ENCODE results near the gene B9D1.

The B9D1 gene

DNA sequence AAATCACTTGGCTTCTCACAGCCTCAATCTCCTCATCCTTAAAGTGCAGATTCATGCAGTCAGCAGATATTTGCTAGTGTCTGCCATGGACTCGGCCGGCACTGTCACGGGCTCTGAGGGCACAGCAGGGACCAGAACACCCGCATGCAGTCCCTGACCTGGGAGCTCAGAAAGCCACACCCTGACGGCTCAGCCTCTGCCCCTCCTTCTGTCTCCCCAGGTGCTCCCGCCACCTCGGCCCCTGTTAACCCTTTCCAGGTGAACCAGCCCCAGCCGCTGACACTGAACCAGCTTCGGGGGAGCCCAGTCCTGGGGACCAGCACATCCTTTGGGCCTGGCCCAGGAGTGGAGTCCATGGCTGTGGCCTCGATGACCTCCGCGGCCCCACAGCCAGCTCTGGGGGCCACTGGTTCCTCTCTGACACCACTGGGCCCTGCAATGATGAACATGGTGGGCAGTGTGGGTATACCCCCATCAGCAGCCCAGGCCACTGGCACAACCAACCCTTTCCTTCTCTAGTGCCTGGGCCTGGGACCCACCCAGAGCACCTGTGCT lies 28.7 kb downstream of the B9D1 start:
- TF ChIP-seq, protein P1, sequence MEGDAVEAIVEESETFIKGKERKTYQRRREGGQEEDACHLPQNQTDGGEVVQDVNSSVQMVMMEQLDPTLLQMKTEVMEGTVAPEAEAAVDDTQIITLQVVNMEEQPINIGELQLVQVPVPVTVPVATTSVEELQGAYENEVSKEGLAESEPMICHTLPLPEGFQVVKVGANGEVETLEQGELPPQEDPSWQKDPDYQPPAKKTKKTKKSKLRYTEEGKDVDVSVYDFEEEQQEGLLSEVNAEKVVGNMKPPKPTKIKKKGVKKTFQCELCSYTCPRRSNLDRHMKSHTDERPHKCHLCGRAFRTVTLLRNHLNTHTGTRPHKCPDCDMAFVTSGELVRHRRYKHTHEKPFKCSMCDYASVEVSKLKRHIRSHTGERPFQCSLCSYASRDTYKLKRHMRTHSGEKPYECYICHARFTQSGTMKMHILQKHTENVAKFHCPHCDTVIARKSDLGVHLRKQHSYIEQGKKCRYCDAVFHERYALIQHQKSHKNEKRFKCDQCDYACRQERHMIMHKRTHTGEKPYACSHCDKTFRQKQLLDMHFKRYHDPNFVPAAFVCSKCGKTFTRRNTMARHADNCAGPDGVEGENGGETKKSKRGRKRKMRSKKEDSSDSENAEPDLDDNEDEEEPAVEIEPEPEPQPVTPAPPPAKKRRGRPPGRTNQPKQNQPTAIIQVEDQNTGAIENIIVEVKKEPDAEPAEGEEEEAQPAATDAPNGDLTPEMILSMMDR (IDR thresholded peaks at IDR 0.05; ENCODE audit: low read depth, low read length, poor library complexity, severe bottlenecking): no peak
- Histone ChIP-seq H3K9me3 (ENCODE audit: control insufficient read depth, insufficient read depth, low read length) (no peaks in the 10 kb centered on the region), H3K79me2 (ENCODE audit: control insufficient read depth, low read length) (no peaks in the 10 kb centered on the region), H3K27ac (ENCODE audit: low read depth, low read length) (no peak overlapping the region), H3K4me2 (ENCODE audit: low read length) (no peak overlapping the region), H3K27me3 (ENCODE audit: control insufficient read depth, low read length) (peaks cover 9% of the 10 kb centered on the region; the same call in 1 of the 2 replicates), H3K4me3 (ENCODE audit: low read length) (no peak overlapping the region), H3K36me3 (ENCODE audit: control insufficient read depth, low read length) (no peaks in the 10 kb centered on the region), H3F3A (ENCODE audit: control insufficient read depth, insufficient read depth) (no peaks in the 10 kb centered on the region), H4K20me1 (ENCODE audit: control insufficient read depth, insufficient read depth, low read depth, low read length) (peaks cover 4% of the 10 kb centered on the region; the same call in 1 of the 2 replicates), H3K4me1 (ENCODE audit: control insufficient read depth, low read length) (no peaks in the 10 kb centered on the region), H3K9me2 (replicated peaks; ENCODE audit: control insufficient read depth, low read length) (no peaks in the 10 kb centered on the region)

DNA sequence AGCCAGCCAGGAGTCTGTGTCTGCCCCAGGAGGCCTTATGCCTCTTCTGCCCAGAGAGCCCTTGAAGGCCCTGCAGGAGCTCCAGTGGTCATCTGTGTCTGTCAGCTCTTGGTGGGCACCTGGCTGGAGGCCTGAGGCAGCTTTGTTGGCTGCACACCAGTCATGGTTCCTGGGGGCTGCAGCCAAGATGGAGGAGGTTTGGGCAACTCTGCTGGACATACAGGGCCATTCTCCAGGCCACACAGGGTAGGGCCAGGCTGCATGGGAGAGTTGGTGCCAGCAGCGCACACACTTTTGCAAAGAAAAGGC lies 29.4 kb downstream of the B9D1 start:
- Histone ChIP-seq H3F3A (ENCODE audit: control insufficient read depth, insufficient read depth) (no peaks in the 10 kb centered on the region), H3K27me3 (ENCODE audit: control insufficient read depth, low read length) (peaks cover 6% of the 10 kb centered on the region), H3K4me3 (ENCODE audit: low read length) (no peak overlapping the region), H3K79me2 (ENCODE audit: control insufficient read depth, low read length) (no peaks in the 10 kb centered on the region), H3K9me2 (replicated peaks; ENCODE audit: control insufficient read depth, low read length) (no peaks in the 10 kb centered on the region), H3K36me3 (ENCODE audit: control insufficient read depth, low read length) (no peaks in the 10 kb centered on the region), H3K4me2 (ENCODE audit: low read length) (no peak overlapping the region), H3K27ac (ENCODE audit: low read depth, low read length) (no peak overlapping the region), H3K4me1 (ENCODE audit: control insufficient read depth, low read length) (no peaks in the 10 kb centered on the region), H4K20me1 (ENCODE audit: control insufficient read depth, insufficient read depth, low read depth, low read length) (no peaks in the 10 kb centered on the region), H3K9me3 (ENCODE audit: control insufficient read depth, insufficient read depth, low read length) (no peaks in the 10 kb centered on the region)
- TF ChIP-seq EZH2phosphoT487 (IDR thresholded peaks at IDR 0.05; ENCODE audit: borderline replicate concordance, low read length): no peak
- TF ChIP-seq, protein P1 (IDR thresholded peaks at IDR 0.05; ENCODE audit: low read depth, low read length, poor library complexity, severe bottlenecking): no peak

DNA sequence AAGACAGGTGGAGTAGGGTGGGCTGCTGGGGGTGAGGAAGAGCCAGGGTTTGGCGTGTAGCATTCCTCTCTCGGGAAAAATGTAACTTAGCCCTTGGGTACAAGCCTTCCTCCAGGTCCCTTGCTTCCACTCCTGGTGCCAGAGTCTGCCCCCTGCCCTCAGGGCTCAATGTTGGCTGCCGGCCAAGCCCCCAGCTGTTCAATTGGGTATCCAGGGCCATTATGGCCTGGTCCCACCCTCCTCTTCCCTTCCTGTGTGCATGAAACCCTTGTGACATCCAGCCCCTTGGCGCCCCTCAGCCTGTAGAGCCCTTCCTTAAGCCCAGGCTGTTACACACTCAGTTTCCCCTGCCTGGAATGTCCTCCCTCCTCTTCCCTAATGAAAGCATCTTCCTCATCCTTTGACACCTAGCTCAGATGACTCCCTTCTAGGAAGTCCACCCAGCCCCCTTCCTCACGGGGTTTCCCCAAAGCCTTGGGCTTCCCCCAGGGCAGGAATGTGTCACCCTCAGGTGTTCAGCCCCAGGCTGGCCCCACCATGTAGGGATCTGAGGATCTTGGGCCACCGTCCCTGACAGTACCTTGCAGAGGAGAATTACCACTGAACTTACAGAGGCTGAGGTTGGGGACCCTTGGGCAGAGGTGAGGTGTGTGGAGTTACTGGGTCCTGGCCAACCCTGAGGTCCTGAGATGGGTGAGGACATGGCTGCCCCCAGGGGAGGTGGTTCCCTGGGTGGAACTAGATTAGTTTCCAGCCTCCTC lies 30.0 kb downstream of the B9D1 start:
- TF ChIP-seq, protein P1 (IDR thresholded peaks at IDR 0.05; ENCODE audit: low read depth, low read length, poor library complexity, severe bottlenecking): no peak
- TF ChIP-seq EZH2phosphoT487 (IDR thresholded peaks at IDR 0.05; ENCODE audit: borderline replicate concordance, low read length): no peak
- no peak overlapping the region for H3K4me3 ChIP-seq (ENCODE audit: low read length)
- H3K4me1 ChIP-seq (ENCODE audit: control insufficient read depth, low read length): no peaks in the 10 kb centered on the region
- H3K9me2 ChIP-seq (replicated peaks; ENCODE audit: control insufficient read depth, low read length): no peaks in the 10 kb centered on the region
- no peaks in the 10 kb centered on the region for H3K9me3 ChIP-seq (ENCODE audit: control insufficient read depth, insufficient read depth, low read length)
- no peak overlapping the region for H3K4me2 ChIP-seq (ENCODE audit: low read length)
- H3F3A ChIP-seq (ENCODE audit: control insufficient read depth, insufficient read depth): no peaks in the 10 kb centered on the region
- no peak overlapping the region for H3K27ac ChIP-seq (ENCODE audit: low read depth, low read length)
- no peaks in the 10 kb centered on the region for H4K20me1 ChIP-seq (ENCODE audit: control insufficient read depth, insufficient read depth, low read depth, low read length)
- peaks cover 8% of the 10 kb centered on the region for H3K27me3 ChIP-seq (ENCODE audit: control insufficient read depth, low read length)
- H3K79me2 ChIP-seq (ENCODE audit: control insufficient read depth, low read length): no peaks in the 10 kb centered on the region
- no peaks in the 10 kb centered on the region for H3K36me3 ChIP-seq (ENCODE audit: control insufficient read depth, low read length)
